GM19351 (cell line): Measurements from ENCODE around the gene SEC14L3.

Experiments used
- ATAC-seq: cut with Tn5 transposase; IDR thresholded peaks from one replicate; pipeline ENCODE4 v1.9.1; 2021; ENCODE audit warnings: mild to moderate bottlenecking, moderate library complexity; ENCODE audit not compliant: unreplicated experiment

The SEC14L3 gene

DNA sequence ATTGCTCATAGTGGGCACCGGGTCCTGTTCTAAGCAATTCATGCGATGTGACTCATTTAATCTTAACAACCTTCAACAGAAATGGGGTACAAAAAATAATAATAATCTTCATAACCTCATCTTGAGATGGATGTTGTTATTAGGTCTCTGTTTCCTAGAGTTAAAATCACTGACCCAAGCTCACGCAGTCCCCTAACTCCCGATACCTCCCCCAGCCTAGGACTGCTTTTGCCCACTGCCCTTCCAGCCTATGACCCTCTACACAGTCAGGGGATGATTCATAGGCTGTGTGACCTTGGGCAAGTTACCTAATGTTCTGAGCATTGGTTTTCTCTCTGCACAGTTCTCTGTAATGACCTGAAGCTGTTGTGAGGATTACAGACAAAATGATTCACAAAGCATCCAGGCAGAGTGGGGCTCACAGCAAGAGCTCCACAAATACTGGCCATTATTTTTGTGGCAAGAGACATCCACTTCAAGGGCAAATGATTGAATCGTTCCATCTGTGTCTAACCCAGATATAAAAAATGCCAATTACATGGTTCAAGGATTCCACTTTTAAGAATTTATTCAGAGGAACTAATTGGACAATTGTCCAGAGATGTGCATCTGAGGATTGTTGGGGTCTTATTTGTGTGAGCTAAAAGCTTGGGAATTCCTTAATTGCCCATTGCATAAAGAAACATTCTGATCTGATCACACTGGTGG is 26.2 kb downstream of the SEC14L3 start:
- ATAC-seq = no peak

DNA sequence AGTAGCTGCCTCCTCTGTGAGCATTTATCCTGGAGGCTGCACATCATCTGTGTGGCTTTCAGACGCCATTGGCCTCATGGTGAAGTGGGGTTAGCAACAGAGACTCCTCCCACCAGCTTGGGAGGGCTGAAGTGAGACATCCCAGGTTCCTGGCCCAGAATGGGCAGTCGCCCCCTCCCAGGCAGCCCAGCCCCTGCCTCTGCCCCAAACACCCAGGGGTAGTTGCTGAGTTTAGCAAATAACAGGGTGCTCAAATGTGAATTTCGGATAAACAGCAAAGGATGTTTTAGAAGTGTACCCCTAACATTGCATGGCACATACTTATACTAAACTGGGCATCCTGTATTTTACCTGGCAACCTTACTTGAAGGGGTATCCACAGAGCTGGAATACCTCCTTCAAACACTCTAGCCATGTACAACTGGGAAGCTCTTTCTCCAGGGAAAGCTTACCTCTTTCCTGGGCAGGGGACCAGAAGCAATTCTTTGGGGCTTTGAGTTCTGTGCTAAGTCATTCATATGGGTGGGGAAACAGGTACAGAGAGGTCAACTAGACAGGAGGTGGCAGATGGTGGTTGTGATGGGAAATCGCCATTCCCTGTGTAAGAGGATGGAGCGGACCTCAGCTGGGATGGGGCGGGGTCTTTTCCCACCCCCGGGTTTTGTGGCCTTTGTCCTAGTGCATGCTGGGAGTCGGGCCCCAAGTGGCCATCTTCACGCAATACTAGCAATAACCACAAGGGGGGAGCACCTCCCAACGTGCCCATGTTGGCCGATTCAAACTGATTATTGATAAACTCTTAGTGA is 27.0 kb downstream of the SEC14L3 start:
- ATAC-seq = no peak

DNA sequence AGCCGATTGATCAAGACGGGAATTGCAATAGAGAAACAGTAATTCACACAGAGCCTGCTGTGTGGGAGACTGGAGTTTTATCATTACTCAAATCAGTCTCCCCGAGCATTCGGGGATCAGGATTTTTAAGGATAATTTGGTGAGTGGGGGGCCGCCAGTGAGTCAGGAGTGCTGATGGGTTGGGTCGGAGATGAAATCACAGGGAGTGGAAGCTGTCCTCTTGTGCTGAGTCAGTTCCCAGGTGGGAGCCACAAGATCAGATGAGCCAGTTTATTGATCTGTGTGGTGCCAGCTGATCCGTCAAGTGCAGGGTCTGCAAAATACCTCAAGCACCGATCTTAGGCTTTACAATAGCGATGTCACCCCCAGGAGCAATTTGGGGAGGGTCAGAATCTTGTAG is 30.7 kb downstream of the SEC14L3 start:
- ATAC-seq = no peak

GRCh38 chr22:30439836-30440235 is 32.0 kb downstream of the SEC14L3 start:
- ATAC-seq = no peak

- no peak for ATAC-seq
These were observed 32.6 kb downstream of the SEC14L3 start for GRCh38 chr22:30439226-30439625.

DNA sequence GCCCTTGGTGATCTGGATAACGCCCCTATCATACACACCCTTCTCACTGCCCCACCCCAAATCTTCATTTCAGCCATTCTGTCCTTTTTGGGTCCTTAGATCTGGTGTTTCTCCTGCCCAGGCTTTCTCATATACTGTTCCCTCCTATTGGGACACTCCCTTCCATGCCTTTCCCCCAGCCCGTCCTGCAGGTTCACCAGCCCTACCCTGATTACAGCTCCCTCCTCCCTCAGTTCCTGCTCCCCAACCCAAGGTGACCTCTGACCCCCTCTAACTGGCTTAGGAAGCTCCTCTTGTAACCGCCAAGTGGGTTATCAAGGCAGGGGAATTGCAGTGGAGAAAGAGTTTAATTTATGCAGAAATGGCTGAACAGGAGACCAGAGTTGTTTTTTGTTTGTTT is 33.3 kb downstream of the SEC14L3 start:
- no peak for ATAC-seq

DNA sequence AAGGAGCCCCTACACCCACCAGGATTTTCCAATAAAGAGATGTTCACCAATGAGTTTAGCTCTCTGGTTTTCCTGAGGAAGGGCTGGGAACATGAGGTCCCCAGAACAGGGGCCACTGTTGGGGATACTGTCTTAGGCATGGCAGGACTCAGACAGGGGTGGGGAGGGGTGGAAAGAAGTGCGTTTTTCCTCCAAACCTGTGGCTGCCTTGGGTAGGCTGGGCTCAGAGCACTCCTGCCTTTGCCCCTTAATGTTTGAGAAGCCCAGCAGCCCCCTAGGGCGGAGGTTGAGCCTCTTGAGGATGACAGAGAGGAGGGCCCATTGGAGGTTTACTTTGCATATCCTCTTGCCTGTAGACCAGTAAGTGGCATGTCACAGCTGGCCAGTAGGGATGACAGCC is 35.6 kb downstream of the SEC14L3 start:
- ATAC-seq = no peak

- no peak for ATAC-seq
These were observed 36.1 kb downstream of the SEC14L3 start for GRCh38 chr22:30435674-30436126.

DNA sequence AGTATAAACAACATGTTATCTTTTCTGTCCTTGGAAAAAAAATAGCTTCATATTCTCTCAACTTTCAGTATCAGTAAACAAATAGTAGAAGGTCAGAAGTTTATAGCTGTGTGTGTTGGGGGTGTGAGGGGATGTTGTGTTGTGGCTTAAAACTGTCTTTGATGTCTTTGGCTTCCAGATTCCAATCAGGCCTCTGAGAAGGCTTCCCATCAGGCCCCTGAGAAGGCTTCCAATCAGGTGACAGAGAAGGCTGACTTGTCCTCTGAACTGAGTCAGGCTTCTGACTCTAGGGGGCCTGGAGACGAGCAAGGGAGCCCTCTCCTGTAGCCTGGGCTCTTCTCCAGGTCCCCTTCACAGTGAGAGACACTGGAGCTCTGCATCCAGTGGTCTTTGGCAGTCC is 37.0 kb downstream of the SEC14L3 start:
- no peak for ATAC-seq

GRCh38 chr22:30433773-30434172 is 38.0 kb downstream of the SEC14L3 start:
- ATAC-seq = no peak

DNA sequence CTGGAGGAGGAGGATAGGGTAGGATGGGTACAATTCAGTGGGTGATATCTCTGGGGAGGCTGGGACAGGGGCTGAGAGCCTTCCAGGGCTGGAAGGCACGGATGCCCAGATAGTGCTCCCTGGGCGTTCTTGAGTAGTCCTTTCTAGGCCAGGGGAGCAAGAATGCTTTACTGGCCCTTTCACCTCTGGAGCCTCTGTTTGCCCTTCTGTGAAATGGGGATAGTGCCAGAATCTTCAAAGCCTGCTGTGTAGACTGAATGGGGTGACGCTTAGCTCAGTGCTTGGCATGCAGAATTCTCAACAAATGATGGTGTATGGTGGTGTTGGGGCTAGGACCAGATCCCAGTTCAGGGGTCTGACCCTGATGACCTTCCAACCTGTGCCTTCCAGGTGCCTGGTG is 38.6 kb downstream of the SEC14L3 start:
- no peak for ATAC-seq

- no peak for ATAC-seq
These were observed 39.3 kb downstream of the SEC14L3 start for GRCh38 chr22:30432520-30432919.

DNA sequence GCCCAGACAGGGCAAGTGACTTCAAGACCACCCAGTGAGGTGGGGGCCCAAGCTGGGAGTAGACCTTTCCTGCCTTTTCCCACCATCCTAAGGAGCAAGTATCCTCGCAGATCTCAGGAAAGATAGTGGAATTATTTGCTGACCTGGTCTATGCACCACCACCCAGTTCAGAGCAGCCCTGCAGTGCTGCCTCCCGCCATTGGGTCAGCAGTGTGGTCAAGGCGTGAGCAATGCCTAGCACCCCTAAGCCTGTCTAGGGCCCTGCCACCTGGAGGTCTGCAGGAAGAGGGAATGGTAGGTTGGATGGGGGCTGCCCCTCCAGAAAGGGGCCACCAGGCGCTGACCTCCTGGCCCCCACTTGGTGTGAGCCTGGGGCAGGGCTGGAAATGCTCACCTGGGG is 39.7 kb downstream of the SEC14L3 start:
- no peak for ATAC-seq

GRCh38 chr22:30430933-30431332 is 40.9 kb downstream of the SEC14L3 start:
- no peak for ATAC-seq

GRCh38 chr22:30429887-30430286 is 41.9 kb downstream of the SEC14L3 start:
- ATAC-seq = no peak

GRCh38 chr22:30427871-30428270 is 43.9 kb downstream of the SEC14L3 start:
- ATAC-seq = no peak

- ATAC-seq = no peak
These were observed 45.1 kb downstream of the SEC14L3 start for GRCh38 chr22:30426388-30427353.

- no peak for ATAC-seq
These were observed 46.0 kb downstream of the SEC14L3 start, which contains the start of gene MTFP1 for GRCh38 chr22:30425616-30426387. MTFP1 (plus strand) TSS chr22:30425768; CDS start chr22:30425880, 112 bp downstream.

- ATAC-seq = no peak
These were observed 46.5 kb downstream of the SEC14L3 start for GRCh38 chr22:30425327-30425615.

- ATAC-seq = no peak
These were observed 47.1 kb downstream of the SEC14L3 start for GRCh38 chr22:30424534-30425326.
